Measurements from ENCODE around the gene NLGN1.

Gene NLGN1

DNA sequence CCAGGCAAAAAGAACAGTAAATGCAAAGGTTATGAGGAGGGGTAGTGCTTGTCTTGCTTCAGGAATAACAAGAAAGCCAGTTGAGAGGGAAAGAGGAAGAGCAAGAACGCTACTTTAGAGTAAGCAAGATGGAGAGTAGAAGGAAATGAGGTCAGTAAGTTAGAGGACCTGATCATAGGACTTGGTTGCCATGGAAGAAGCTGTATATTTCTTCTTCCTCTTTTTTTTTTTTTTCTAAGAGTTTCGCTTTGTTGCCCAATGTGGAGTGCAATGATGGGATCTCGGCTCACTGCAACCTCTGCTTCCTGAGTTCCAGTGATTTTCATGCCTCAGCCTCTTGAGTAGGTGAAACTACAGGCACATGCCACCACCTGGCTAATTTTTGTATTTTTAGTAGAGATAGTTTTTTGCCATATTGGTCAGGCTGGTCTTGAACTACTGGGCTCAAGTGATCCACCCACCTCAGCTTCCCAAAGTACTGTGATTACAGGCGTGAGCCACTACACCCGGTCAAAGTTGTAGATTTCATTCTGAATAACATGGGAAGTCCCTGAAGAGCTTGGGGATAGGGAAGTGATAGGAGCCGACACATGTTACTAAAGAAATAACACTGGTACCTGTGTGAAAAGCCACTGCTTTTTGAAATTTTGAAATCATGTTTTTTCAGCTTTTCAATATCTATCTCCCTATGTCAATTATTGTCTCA lies 933.7 kb downstream of the NLGN1 start:
- DNase-seq (ENCODE audit: low read depth): no peak

DNA sequence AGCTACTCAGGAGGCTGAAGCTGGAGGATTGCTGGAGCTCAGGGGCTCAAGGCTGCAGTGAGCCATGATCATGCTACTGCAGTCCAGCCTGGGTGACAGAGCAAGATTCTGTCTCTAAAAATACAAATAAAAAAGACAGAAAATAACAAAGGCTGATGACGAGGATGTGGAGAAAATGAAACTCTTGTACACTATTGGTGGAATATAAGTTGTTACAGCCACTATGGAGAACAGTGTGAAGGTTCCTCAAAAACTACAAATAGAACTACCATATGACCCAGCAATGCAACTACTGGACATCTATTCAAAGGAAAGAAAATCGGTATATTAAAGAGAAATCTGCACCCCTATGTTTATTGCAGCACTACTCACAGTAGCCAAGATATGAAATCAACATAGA lies 934.8 kb downstream of the NLGN1 start:
- DNase-seq (ENCODE audit: low read depth): no peak

DNA sequence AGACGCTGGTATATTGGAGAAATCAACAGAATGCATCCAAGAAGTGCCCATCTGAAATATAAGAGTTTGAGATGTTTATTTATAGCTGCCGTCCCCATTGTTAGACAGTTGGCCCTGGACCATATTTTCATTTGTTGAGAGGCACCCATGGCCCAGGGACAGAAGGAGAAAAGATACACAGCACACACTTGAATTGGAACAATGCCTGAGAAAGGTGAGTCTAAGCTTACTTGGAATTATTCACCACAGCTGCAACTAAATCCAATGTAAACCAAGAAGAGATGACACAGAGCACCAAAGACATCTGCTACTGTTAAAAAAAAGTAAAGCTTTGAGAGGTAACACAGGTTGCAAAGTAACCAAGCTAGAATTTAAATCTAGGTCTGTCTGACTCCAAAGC lies 936.1 kb downstream of the NLGN1 start:
- DNase-seq (ENCODE audit: low read depth): no peak

DNA sequence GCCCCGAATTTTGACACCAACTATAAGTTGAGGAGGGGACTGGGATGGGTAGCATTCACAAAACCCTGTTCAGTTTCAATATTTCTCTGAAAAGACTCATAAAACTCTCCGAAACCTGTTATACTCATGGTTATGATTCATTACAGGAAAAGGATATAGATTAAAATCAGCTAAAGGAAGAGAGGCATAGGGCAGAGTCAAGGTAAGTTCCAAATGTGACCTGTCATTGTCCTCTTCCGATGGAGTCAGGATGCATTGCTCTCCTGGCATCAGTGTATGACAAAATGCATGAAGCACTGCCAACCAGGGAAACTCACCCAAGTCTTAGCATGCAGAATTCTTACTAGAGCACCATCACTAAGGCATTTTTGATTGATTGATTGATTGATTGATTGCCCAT lies 936.6 kb downstream of the NLGN1 start:
- DNase-seq (ENCODE audit: low read depth): no peak

DNA sequence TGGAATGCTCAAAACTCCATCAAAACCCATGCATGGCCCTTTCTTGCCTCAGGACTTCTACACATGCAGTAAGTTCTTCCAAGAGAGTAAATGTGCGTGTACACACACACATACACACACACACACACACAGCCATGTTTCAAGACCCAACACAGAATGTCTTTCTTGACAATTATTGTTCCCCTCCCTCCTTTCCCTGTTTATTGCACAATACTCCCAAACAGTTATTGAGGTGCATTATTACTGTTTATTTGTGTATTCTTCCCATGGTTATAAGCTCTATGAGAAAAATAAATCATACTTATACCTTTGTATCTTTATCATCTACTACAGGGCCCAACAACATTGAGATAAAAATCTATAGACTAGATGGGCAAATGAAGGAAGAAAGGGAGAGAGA lies 937.8 kb downstream of the NLGN1 start:
- no peak for DNase-seq (ENCODE audit: low read depth)

DNA sequence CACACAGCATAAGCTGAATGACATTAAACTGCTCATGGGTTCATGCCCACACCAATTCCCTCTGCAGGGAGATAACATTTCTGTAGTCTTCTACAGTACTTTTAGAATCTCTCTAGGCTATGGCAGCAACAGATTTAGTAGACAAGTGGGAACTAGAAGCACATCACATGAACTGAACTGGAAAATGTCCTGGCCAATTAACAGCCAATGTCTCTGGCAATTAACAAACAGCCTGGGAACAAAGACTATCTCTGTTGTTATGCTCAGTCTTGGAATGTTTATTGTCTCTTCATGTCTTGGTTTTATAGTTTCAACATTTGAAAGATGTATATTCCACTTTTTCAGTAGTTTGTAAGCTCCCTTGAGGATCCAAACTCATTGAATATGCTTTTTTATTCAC lies 938.4 kb downstream of the NLGN1 start:
- DNase-seq (ENCODE audit: low read depth): no peak

Data from GM04504 (cell line).